ENCODE measurements around the gene SNAPIN.

Gene SNAPIN

GRCh38 chr1:153671628-153672353, 13.3 kb downstream of the SNAPIN start:
- in situ Hi-C loops (cut with MboI; ENCODE audit: low sequenced_read_pairs, unreplicated experiment): loop anchor here (10.0 kb wide), 2 partner anchors 73 to 313 kb away; partner anchors contain the start of gene RAB13
- peak; percentile 1 for TF ChIP-seq CTCF (IDR thresholded peaks at IDR 0.05; ENCODE audit: borderline replicate concordance, control extremely low read depth, extremely low read depth, insufficient read depth, missing control alignments)
- DNase-seq (ENCODE audit: low spot score): peak; percentile 31

- DNase-seq (ENCODE audit: low spot score): no peak
- TF ChIP-seq CTCF (IDR thresholded peaks at IDR 0.05; ENCODE audit: borderline replicate concordance, control extremely low read depth, extremely low read depth, insufficient read depth, missing control alignments): no peak
- in situ Hi-C loops (cut with MboI; ENCODE audit: low sequenced_read_pairs, unreplicated experiment): loop anchor here (10.0 kb wide), 2 partner anchors 71 to 311 kb away; partner anchors contain the start of gene RAB13
Measured at GRCh38 chr1:153673511-153673910, 15.0 kb downstream of the SNAPIN start.

GRCh38 chr1:153677718-153678518, 19.4 kb downstream of the SNAPIN start:
- peak; percentile 80 for DNase-seq (ENCODE audit: low spot score)
- TF ChIP-seq CTCF (IDR thresholded peaks at IDR 0.05; ENCODE audit: borderline replicate concordance, control extremely low read depth, extremely low read depth, insufficient read depth, missing control alignments): peak; percentile 88
- in situ Hi-C loops (cut with MboI; ENCODE audit: low sequenced_read_pairs, unreplicated experiment): loop anchor here (10.0 kb wide), 2 partner anchors 67 to 307 kb away; partner anchors contain the start of gene RAB13

- TF ChIP-seq CTCF (IDR thresholded peaks at IDR 0.05; ENCODE audit: borderline replicate concordance, control extremely low read depth, extremely low read depth, insufficient read depth, missing control alignments): no peak
- in situ Hi-C loops (cut with MboI; ENCODE audit: low sequenced_read_pairs, unreplicated experiment): loop anchor here (10.0 kb wide), 2 partner anchors 66 to 306 kb away; partner anchors contain the start of gene RAB13
- DNase-seq (ENCODE audit: low spot score): peak; percentile 66
Measured at GRCh38 chr1:153678519-153679336, 20.2 kb downstream of the SNAPIN start, which contains the start of gene NPR1. NPR1 (plus strand) TSS chr1:153678688; CDS start chr1:153679109, 421 bp downstream.

- in situ Hi-C loops (cut with MboI; ENCODE audit: low sequenced_read_pairs, unreplicated experiment): loop anchor here (10.0 kb wide), 2 partner anchors 65 to 305 kb away; partner anchors contain the start of gene RAB13
- DNase-seq (ENCODE audit: low spot score): peak; percentile 57
- TF ChIP-seq CTCF (IDR thresholded peaks at IDR 0.05; ENCODE audit: borderline replicate concordance, control extremely low read depth, extremely low read depth, insufficient read depth, missing control alignments): no peak
Measured at GRCh38 chr1:153679337-153680119, 21.0 kb downstream of the SNAPIN start.
